Panc1 (cell line): Measurements from ENCODE around the gene ATP1B3. TPM values are rescaled to one million over a fixed set of nuclear protein-coding genes. Genes with fewer than 3 reads are reported as not detected.

ENCODE experiments used
- ATAC-seq: fragments of 200-7000 bp; cut with Tn5 transposase; 2 replicates; pipeline ENCODE4 v1.9.1; 2020; ENCODE audit warnings: mild to moderate bottlenecking, moderate library complexity
- BruUV-seq: library from RNA; stranded (reverse); fragments of 400-500 nt; replicated peaks from 2 replicates; lab custom pipeline; 2021; lab: Mats Ljungman, UMichigan
- CTCF ChIA-PET: fragments of 300-600 bp; sonication (Branson Sonifier 250); formaldehyde crosslinking; loops from one replicate; lab custom pipeline; 2022; ENCODE audit warnings: antibody characterized with exemption; lab: Charles Lee
- POLR2A ChIA-PET: fragments of 300-600 bp; sonication (Branson Sonifier 250); formaldehyde crosslinking; loops from one replicate; lab custom pipeline; 2022; ENCODE audit warnings: antibody characterized with exemption; lab: Charles Lee
- DNase-seq: peaks from one replicate; pipeline ENCODE4 v3.0.0-alpha.2; 2010; ENCODE audit warnings: low read depth, low spot score
- H3K27ac ChIP-seq: 2 replicates; pipeline ENCODE4 v1.5.1; 2011; ENCODE audit warnings: mild to moderate bottlenecking, low read length, inconsistent platforms
- H3K27me3 ChIP-seq: fragments of 200-500 bp; sonication (Bioruptor generic); 2 replicates; pipeline ENCODE4 v1.6.0; 2014; ENCODE audit warnings: low read length, inconsistent platforms; ENCODE audit not compliant: control insufficient read depth, insufficient read depth
- H3K36me3 ChIP-seq: fragments of 200-500 bp; sonication (Bioruptor generic); 2 replicates; pipeline ENCODE4 v1.5.1; 2014; ENCODE audit warnings: inconsistent platforms, mild to moderate bottlenecking, low read length, moderate library complexity; ENCODE audit not compliant: control insufficient read depth, insufficient read depth
- H3K4me1 ChIP-seq: 2 replicates; pipeline ENCODE4 v1.5.1; 2011; ENCODE audit warnings: inconsistent platforms, mild to moderate bottlenecking, low read length, moderate library complexity; ENCODE audit not compliant: control insufficient read depth, insufficient read depth
- H3K4me3 ChIP-seq, 2 experiments: 2 replicates each; pipeline ENCODE4 v1.5.1; 2011 to 2012; ENCODE audit warnings: low read depth in 2 of 2, low read length in 2 of 2, mild to moderate bottlenecking in 2 of 2, inconsistent platforms in 1 of 2, moderate library complexity in 1 of 2
- H3K9me3 ChIP-seq: fragments of 200-500 bp; sonication (Bioruptor generic); 2 replicates; pipeline ENCODE4 v1.5.1; 2014; ENCODE audit warnings: low read depth, mild to moderate bottlenecking, inconsistent platforms, low read length, moderate library complexity; ENCODE audit not compliant: control insufficient read depth, insufficient read depth
- CTCF ChIP-seq: fragments of 450-650 bp; IDR thresholded peaks from 2 replicates; pipeline ENCODE4 v1.5.1; 2017; ENCODE audit warnings: mild to moderate bottlenecking
- POLR2AphosphoS5 ChIP-seq: IDR thresholded peaks from 2 replicates; pipeline ENCODE4 v1.6.1; 2012; ENCODE audit warnings: mild to moderate bottlenecking, low read depth, low read length, moderate library complexity
- SIN3A ChIP-seq: IDR thresholded peaks from 2 replicates; pipeline ENCODE4 v1.6.1; 2012; ENCODE audit warnings: low read depth, mild to moderate bottlenecking, low read length, moderate library complexity, borderline replicate concordance; ENCODE audit not compliant: insufficient read depth
- TCF7L2 ChIP-seq: IDR thresholded peaks from 2 replicates; pipeline ENCODE4 v1.6.1; 2011; ENCODE audit warnings: mild to moderate bottlenecking, low read depth, low read length, inconsistent platforms
- in situ Hi-C: cut with HindIII; loops from 2 replicates; pipeline ENCODE4 v1.10.0; 2016; ENCODE audit warnings: low sequenced_read_pairs, low pct_unique_long_range_greater_than_20kb
- intact Hi-C: fragments of 100-400 bp; cut with micrococcal nuclease; formaldehyde crosslinking; loops from one replicate; pipeline ENCODE4 v1.10.0; 2022; ENCODE audit not compliant: unreplicated experiment
- total RNA-seq: library from RNA; stranded (reverse); gene quantifications from one replicate; pipeline ENCODE4 v1.2.1, GENCODE V29; 2021; ENCODE audit not compliant: unreplicated experiment
- TF ChIP-seq, protein P1 (sequence below), 2 experiments: IDR thresholded peaks; 2 replicates each; pipeline ENCODE4 v1.6.1; 2011 to 2012; ENCODE audit warnings: low read depth in 2 of 2, control low read depth in 1 of 2, low read length in 1 of 2, mild to moderate bottlenecking in 1 of 2, moderate library complexity in 1 of 2; ENCODE audit not compliant: insufficient read depth in 1 of 2

Gene ATP1B3
- total RNA-seq, 1 experiment from 2014 or later = 201 TPM

- intact Hi-C loops (no loop called here), in situ Hi-C loops (no loop called here)
- Histone ChIP-seq H3K27ac (no peak overlapping the region), H3K9me3 (no peaks in the 10 kb centered on the region), H3K27me3 (no peaks in the 10 kb centered on the region), H3K36me3 (peaks cover 4% of the 10 kb centered on the region; the same call in 1 of the 2 replicates), H3K4me3 (no peak overlapping the region), H3K4me1 (peaks cover 2% of the 10 kb centered on the region; the same call in 1 of the 2 replicates)
- POLR2A ChIA-PET = interaction anchor here (0.5 to 0.7 kb wide), 2 partner anchors 26 to 114 kb away, joined by 4 to 8 read pairs; no protein-coding TSS in a partner anchor
- DNase-seq = no peak
- TF ChIP-seq, protein P1, sequence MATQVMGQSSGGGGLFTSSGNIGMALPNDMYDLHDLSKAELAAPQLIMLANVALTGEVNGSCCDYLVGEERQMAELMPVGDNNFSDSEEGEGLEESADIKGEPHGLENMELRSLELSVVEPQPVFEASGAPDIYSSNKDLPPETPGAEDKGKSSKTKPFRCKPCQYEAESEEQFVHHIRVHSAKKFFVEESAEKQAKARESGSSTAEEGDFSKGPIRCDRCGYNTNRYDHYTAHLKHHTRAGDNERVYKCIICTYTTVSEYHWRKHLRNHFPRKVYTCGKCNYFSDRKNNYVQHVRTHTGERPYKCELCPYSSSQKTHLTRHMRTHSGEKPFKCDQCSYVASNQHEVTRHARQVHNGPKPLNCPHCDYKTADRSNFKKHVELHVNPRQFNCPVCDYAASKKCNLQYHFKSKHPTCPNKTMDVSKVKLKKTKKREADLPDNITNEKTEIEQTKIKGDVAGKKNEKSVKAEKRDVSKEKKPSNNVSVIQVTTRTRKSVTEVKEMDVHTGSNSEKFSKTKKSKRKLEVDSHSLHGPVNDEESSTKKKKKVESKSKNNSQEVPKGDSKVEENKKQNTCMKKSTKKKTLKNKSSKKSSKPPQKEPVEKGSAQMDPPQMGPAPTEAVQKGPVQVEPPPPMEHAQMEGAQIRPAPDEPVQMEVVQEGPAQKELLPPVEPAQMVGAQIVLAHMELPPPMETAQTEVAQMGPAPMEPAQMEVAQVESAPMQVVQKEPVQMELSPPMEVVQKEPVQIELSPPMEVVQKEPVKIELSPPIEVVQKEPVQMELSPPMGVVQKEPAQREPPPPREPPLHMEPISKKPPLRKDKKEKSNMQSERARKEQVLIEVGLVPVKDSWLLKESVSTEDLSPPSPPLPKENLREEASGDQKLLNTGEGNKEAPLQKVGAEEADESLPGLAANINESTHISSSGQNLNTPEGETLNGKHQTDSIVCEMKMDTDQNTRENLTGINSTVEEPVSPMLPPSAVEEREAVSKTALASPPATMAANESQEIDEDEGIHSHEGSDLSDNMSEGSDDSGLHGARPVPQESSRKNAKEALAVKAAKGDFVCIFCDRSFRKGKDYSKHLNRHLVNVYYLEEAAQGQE (IDR thresholded peaks at IDR 0.05; ENCODE audit: insufficient read depth in 1 of 2, low read depth in 2 of 2, low read length in 1 of 2) = no peak
- CTCF ChIA-PET = no interaction called here
- BruUV-seq = no TSS peak
- ATAC-seq = no peak
These were observed 23.9 kb downstream of the ATP1B3 start for GRCh38 chr3:141900343-141900742.

DNA sequence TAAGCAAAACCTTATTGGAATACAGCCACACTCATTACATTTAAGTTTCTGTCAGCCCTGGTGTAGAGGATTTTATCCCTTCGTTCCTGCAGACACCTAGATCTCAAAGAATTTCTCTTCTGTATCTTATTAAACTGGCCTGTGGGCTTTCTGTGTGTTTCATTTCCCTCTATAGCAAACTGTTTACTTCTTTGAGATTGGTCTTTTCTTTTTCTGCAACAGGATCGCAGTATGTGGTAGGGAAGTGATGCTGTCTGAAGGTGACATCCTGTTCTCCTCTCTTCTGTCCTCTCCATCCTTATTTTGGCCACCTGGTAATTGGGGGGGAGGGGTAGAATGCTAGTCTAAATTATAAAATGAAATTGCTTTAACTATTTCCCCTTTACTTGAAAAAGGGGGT, 25.5 kb downstream of the ATP1B3 start:
- TF ChIP-seq POLR2AphosphoS5 = no peak
- TF ChIP-seq SIN3A = no peak
- TF ChIP-seq, protein P1 (IDR thresholded peaks at IDR 0.05; ENCODE audit: insufficient read depth in 1 of 2, low read depth in 2 of 2, low read length in 1 of 2) = no peak
- no peak for TF ChIP-seq TCF7L2
- no peak for TF ChIP-seq CTCF
- DNase-seq (no peak), ATAC-seq (no peak)
- no TSS peak for BruUV-seq
- no peak overlapping the region for H3K4me3 ChIP-seq
- ChIA-PET POLR2A (no interaction called here), CTCF (no interaction called here)
- intact Hi-C loops = no loop called here
- H3K27me3 ChIP-seq = no peaks in the 10 kb centered on the region
- H3K4me1 ChIP-seq = peaks cover 2% of the 10 kb centered on the region; the same call in 1 of the 2 replicates
- in situ Hi-C loops = no loop called here
- peaks cover 9% of the 10 kb centered on the region; the same call in 1 of the 2 replicates for H3K36me3 ChIP-seq
- no peak overlapping the region for H3K27ac ChIP-seq
- H3K9me3 ChIP-seq = no peaks in the 10 kb centered on the region
